ENCODE measurements around the gene SCYGR5.
"Not testable (repeated sequence)": the region's sequence is repeated elsewhere in the genome, so short reads cannot be mapped to it uniquely, and the experiment has no call there.

GRCh38 chr2:227673620-227674019, 7.0 kb downstream of the SCYGR5 start:
- TF ChIP-seq, protein P1, sequence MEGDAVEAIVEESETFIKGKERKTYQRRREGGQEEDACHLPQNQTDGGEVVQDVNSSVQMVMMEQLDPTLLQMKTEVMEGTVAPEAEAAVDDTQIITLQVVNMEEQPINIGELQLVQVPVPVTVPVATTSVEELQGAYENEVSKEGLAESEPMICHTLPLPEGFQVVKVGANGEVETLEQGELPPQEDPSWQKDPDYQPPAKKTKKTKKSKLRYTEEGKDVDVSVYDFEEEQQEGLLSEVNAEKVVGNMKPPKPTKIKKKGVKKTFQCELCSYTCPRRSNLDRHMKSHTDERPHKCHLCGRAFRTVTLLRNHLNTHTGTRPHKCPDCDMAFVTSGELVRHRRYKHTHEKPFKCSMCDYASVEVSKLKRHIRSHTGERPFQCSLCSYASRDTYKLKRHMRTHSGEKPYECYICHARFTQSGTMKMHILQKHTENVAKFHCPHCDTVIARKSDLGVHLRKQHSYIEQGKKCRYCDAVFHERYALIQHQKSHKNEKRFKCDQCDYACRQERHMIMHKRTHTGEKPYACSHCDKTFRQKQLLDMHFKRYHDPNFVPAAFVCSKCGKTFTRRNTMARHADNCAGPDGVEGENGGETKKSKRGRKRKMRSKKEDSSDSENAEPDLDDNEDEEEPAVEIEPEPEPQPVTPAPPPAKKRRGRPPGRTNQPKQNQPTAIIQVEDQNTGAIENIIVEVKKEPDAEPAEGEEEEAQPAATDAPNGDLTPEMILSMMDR (optimal IDR thresholded peaks at IDR 0.05 in 1 of 3, IDR thresholded peaks at IDR 0.05 in 1 of 3, conservative IDR thresholded peaks at IDR 0.05 in 1 of 3; ENCODE audit: extremely low read depth in 1 of 3, insufficient read depth in 2 of 3, low read length in 3 of 3): not testable (repeated sequence)
- TF ChIP-seq EZH2 (IDR thresholded peaks at IDR 0.05; ENCODE audit: low read length): not testable (repeated sequence)
